ENCODE results near the gene SESTD1.

- TF ChIP-seq, protein P1, sequence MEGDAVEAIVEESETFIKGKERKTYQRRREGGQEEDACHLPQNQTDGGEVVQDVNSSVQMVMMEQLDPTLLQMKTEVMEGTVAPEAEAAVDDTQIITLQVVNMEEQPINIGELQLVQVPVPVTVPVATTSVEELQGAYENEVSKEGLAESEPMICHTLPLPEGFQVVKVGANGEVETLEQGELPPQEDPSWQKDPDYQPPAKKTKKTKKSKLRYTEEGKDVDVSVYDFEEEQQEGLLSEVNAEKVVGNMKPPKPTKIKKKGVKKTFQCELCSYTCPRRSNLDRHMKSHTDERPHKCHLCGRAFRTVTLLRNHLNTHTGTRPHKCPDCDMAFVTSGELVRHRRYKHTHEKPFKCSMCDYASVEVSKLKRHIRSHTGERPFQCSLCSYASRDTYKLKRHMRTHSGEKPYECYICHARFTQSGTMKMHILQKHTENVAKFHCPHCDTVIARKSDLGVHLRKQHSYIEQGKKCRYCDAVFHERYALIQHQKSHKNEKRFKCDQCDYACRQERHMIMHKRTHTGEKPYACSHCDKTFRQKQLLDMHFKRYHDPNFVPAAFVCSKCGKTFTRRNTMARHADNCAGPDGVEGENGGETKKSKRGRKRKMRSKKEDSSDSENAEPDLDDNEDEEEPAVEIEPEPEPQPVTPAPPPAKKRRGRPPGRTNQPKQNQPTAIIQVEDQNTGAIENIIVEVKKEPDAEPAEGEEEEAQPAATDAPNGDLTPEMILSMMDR (IDR thresholded peaks at IDR 0.05; ENCODE audit: poor library complexity), result no peak
- TF ChIP-seq EZH2 (IDR thresholded peaks at IDR 0.05; ENCODE audit: borderline replicate concordance) (no peak), EZH2phosphoT487 (IDR thresholded peaks at IDR 0.05; ENCODE audit: low read depth, severe bottlenecking, unreplicated experiment) (no peak)
Observed at GRCh38 chr2:179255129-179255528, 9.5 kb downstream of the SESTD1 start.
